Measurements from ENCODE around the gene SYNGR2.

The SYNGR2 gene

GRCh38 chr17:78219396-78220150 lies 51.2 kb downstream of the SYNGR2 start:
- Mint-ChIP-seq H3K27me3 (no peaks in the 10 kb centered on the region), H3K9me3 (no peaks in the 10 kb centered on the region), H3K4me1 (no peaks in the 10 kb centered on the region), H3K27ac (ENCODE audit: low read depth) (no peak overlapping the region), H3K36me3 (ENCODE audit: insufficient read depth) (peaks cover 10% of the 10 kb centered on the region), H3K4me3 (no peak overlapping the region)
- DNase-seq (ENCODE audit: low spot score in 2 of 2) (no peak), ATAC-seq (replicated peaks; ENCODE audit: extremely low read depth, poor library complexity, severe bottlenecking) (no peak)
